ENCODE data around the gene MUC7. TPM values are rescaled to one million over a fixed set of nuclear protein-coding genes. Genes with fewer than 3 reads are reported as not detected.

MUC7 gene
- polyA plus RNA-seq, 1 donor from 2014 or later, result not detected

GRCh38 chr4:70426789-70427188, 45.2 kb upstream of the MUC7 start:
- Histone ChIP-seq H3K9me3 (ENCODE audit: low read length) (no peaks in the 10 kb centered on the region), H3K4me3 (ENCODE audit: low read length) (no peak overlapping the region), H3K27me3 (ENCODE audit: insufficient read depth, low read depth, low read length) (no peaks in the 10 kb centered on the region), H3K27ac (ENCODE audit: low read length) (no peak overlapping the region), H3K79me2 (replicated peaks; ENCODE audit: insufficient read depth, low read length) (no peaks in the 10 kb centered on the region), H4K20me1 (ENCODE audit: insufficient read depth) (no peaks in the 10 kb centered on the region), H3K9ac (ENCODE audit: low read length) (no peak overlapping the region), H3K9me2 (ENCODE audit: insufficient read depth, low read length) (no peaks in the 10 kb centered on the region), H2AFZ (ENCODE audit: low read depth, low read length) (no peak overlapping the region), H3K36me3 (ENCODE audit: insufficient read depth, low read length) (no peaks in the 10 kb centered on the region), H3F3A (ENCODE audit: insufficient read depth, low read length, poor library complexity, severe bottlenecking) (no peaks in the 10 kb centered on the region), H3K4me2 (ENCODE audit: low read length) (no peak overlapping the region)
- no peak for TF ChIP-seq REST (IDR thresholded peaks at IDR 0.05; ENCODE audit: borderline replicate concordance)
- no peak for TF ChIP-seq EZH2 (IDR thresholded peaks at IDR 0.05; ENCODE audit: borderline replicate concordance, insufficient read depth, low read length, poor library complexity, severe bottlenecking)
- TF ChIP-seq SMC3 (conservative IDR thresholded peaks at IDR 0.05; ENCODE audit: poor library complexity), result no peak
- no peak for TF ChIP-seq POLR2AphosphoS5 (IDR thresholded peaks at IDR 0.05)
- no peak for TF ChIP-seq RAD21 (conservative IDR thresholded peaks at IDR 0.05)
- no peak for TF ChIP-seq TAF1 (IDR thresholded peaks at IDR 0.05; ENCODE audit: low read depth)
- TF ChIP-seq EP300 (conservative IDR thresholded peaks at IDR 0.05; ENCODE audit: poor library complexity, severe bottlenecking), result no peak
- no peak for TF ChIP-seq CTCF (IDR thresholded peaks at IDR 0.05; ENCODE audit: poor library complexity, severe bottlenecking)
- TF ChIP-seq MXI1 (conservative IDR thresholded peaks at IDR 0.05; ENCODE audit: poor library complexity, severe bottlenecking), result no peak

- no peaks in the 10 kb centered on the region for H3K9me2 ChIP-seq (ENCODE audit: insufficient read depth, low read length)
- H3K9me3 ChIP-seq (ENCODE audit: low read length), result no peaks in the 10 kb centered on the region
- no peaks in the 10 kb centered on the region for H3K27me3 ChIP-seq (ENCODE audit: insufficient read depth, low read depth, low read length)
- H3K79me2 ChIP-seq (replicated peaks; ENCODE audit: insufficient read depth, low read length), result no peaks in the 10 kb centered on the region
- no peak overlapping the region for H3K9ac ChIP-seq (ENCODE audit: low read length)
- no peak for TF ChIP-seq RAD21 (conservative IDR thresholded peaks at IDR 0.05)
- TF ChIP-seq SMC3 (conservative IDR thresholded peaks at IDR 0.05; ENCODE audit: poor library complexity), result no peak
- no peak for TF ChIP-seq EP300 (conservative IDR thresholded peaks at IDR 0.05; ENCODE audit: poor library complexity, severe bottlenecking)
- TF ChIP-seq CTCF (IDR thresholded peaks at IDR 0.05; ENCODE audit: poor library complexity, severe bottlenecking), result no peak
- no peak for TF ChIP-seq EZH2 (IDR thresholded peaks at IDR 0.05; ENCODE audit: borderline replicate concordance, insufficient read depth, low read length, poor library complexity, severe bottlenecking)
- no peak for TF ChIP-seq POLR2AphosphoS5 (IDR thresholded peaks at IDR 0.05)
- TF ChIP-seq MXI1 (conservative IDR thresholded peaks at IDR 0.05; ENCODE audit: poor library complexity, severe bottlenecking), result no peak
- no peak for TF ChIP-seq REST (IDR thresholded peaks at IDR 0.05; ENCODE audit: borderline replicate concordance)
- no peak for TF ChIP-seq TAF1 (IDR thresholded peaks at IDR 0.05; ENCODE audit: low read depth)
- H4K20me1 ChIP-seq (ENCODE audit: insufficient read depth), result no peaks in the 10 kb centered on the region
- H2AFZ ChIP-seq (ENCODE audit: low read depth, low read length), result no peak overlapping the region
- H3F3A ChIP-seq (ENCODE audit: insufficient read depth, low read length, poor library complexity, severe bottlenecking), result no peaks in the 10 kb centered on the region
- H3K27ac ChIP-seq (ENCODE audit: low read length), result no peak overlapping the region
- no peaks in the 10 kb centered on the region for H3K36me3 ChIP-seq (ENCODE audit: insufficient read depth, low read length)
- no peak overlapping the region for H3K4me3 ChIP-seq (ENCODE audit: low read length)
- H3K4me2 ChIP-seq (ENCODE audit: low read length), result no peak overlapping the region
Observed at GRCh38 chr4:70437197-70437596, 34.8 kb upstream of the MUC7 start.
